Occipital lobe (tissue), 2 donors: ENCODE measurements around the gene CCL11. TPM values are rescaled to one million over a fixed set of nuclear protein-coding genes. Genes with fewer than 3 reads are reported as not detected.

Source experiments
- DNase-seq: peaks from one replicate; lab custom pipeline; 2025; lab: John Stamatoyannopoulos, UW
- total RNA-seq: library from RNA; depleted of rRNA; stranded (reverse); fragments of >200 nt; gene quantifications from one replicate; pipeline ENCODE4 v1.2.3, GENCODE V29; 2014

CCL11 gene
- total RNA-seq, 1 donor from 2014 or later = not detected

GRCh38 chr17:34257299-34257985 lies 28.1 kb upstream of the CCL11 start:
- no peak for DNase-seq

GRCh38 chr17:34257986-34258326 lies 27.6 kb upstream of the CCL11 start:
- DNase-seq = no peak

DNA sequence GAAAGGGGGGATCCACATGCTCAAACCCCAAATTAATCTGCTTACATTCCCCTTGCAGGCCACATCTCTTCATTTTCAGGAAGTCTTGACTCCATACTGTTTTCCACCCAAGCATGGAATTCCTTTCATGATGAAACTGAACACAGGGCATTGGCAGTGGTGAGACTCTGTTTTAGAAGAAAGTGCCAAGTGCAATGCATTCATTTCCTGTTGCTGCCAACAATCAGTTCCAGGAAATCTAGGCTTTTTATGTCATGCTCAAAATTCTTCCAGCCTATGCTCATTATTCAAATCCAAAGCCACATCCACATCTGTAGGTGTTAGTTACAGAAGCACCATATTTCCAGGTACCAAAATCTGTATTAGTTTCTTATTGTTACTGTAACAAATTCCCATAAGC lies 26.4 kb upstream of the CCL11 start:
- DNase-seq = no peak

DNA sequence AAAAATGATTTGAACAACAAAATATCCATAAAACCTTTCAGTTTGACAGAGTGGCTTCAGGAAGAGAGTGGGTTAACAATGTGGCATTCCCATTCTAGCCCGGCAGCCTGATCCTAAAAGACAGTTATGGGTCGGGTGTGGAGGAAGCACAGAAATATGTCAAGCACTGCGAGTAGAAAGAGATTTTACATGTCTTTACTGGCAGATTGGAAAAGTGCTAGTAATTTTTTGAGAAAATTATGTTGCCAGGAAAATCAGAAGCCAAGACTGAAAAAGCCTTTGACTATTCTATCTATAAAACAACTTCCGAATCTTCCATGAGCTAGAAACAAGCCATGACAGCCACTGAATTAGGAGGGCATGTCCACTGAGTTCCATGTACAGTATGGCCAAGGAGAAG lies 24.7 kb upstream of the CCL11 start:
- DNase-seq = no peak

DNA sequence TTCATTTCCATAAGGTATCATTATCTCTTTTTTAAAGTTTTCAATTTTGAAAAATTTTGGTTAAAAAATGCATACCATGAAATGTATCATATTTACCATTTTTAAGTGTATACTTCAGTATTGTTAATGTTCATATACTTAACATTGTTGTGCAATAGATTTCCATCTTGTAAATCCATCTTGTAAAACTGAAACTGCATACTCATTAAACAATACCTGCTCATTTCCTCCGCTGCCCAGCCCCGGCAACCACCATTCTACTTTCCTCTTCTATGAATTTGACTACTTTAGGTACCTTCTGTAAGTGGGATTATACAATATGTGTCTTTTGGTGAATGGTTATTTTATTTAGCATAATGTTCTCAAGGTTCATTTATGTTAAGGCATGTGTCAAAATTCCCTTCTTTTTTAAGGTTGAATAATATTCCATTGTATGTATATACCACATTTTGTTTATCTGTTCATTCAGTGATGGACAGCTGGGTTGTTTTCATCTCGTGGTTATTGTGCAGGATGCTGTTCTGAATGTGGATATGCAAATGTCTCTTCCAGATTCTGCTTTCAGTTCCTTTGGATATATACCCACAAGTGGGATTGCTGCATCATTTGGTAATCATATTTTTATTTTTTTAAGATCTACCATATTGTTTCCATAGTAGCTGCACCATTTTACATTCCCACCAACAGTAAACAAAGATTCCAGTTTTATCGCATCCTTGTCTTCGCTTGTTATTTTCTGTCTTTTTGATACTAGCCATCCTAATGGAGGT lies 23.8 kb upstream of the CCL11 start:
- no peak for DNase-seq

GRCh38 chr17:34265711-34266110 lies 19.8 kb upstream of the CCL11 start:
- no peak for DNase-seq

- DNase-seq = no peak
Observed at GRCh38 chr17:34269969-34270368, 15.6 kb upstream of the CCL11 start, which contains the start of gene CCL7. Gene CCL7, plus strand, starts transcription at chr17:34270221. Its CDS starts 70 bp downstream, at chr17:34270291.

DNA sequence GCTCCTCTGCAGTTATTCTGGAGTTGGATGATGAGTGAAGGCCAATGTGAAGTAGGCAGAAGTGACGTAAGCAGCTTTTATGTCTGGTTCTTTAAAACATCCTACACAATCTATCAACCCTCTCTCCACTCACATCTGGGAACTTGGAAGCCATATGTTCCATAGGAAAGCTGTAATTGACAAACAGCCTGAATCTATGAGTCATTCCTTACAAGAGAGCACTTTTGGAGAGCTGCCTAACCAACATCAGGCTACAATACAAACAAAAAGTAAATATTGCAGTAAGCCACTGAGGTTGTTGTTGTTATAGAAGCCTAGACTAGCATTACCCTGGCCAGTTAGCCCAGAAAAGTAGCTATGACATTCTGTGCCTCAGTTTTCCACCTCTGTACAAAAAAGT lies 9.7 kb upstream of the CCL11 start:
- no peak for DNase-seq

DNA sequence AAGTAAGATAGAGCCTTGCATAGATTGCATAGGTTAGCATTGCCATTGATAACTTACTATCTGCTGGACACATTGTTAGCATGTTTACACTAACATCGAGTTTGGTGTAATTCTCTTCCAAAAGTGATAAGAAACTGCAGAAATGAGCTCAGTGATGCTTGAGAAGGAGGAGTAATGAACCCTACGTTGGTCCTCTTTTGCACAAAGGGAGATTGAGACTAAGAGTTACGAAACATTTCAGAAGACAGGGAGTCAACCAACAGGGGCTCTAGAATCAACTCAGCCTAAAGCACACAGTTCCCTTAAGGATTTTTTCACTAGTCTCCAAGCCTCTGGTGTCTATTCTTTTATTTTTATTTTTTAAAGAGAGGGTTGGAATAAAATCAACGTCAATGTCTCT lies 8.7 kb upstream of the CCL11 start:
- DNase-seq = no peak

DNA sequence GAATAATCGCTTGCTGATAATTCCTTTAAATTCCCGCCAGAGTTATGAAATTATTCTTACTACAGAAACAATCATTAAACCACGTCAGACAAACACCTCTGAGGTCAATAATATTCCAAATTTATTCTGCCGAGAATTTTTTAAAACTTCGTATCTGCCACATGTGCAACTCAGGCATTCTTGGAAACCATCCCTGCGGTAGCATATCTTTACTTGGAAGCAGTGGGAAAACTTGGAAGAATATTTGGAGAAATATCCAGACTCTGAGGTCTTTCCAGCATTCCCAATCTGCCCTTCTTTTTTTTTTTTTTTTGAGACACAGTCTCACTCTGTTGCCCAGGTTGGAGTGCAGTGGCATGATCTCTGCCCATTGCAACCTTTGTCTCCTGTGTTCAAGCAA lies 2.0 kb upstream of the CCL11 start:
- DNase-seq = no peak

- no peak for DNase-seq
Observed at GRCh38 chr17:34287875-34288274, 2.3 kb downstream of the CCL11 start.

GRCh38 chr17:34290586-34290985 lies 5.0 kb downstream of the CCL11 start:
- no peak for DNase-seq

GRCh38 chr17:34291721-34292348 lies 6.3 kb downstream of the CCL11 start:
- no peak for DNase-seq

DNA sequence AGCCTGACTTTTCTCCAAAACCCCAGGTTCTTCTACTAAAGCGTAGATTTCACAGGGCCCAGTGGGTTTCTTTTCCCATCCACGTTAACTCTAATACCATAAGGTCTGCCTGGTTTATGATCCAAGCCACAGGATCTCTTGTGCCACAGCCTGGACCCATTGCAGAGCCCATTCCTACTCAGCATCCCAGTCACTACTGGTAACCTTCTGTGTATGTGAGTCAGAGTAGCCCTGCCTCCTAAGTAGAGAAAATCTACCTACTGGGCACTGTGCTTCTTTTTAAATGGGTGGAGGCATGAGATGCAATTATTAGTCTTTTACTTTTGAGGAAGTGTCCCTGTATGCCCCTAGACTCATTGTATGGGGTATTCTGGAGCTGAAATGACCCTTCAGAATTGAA lies 13.5 kb downstream of the CCL11 start:
- DNase-seq = no peak

DNA sequence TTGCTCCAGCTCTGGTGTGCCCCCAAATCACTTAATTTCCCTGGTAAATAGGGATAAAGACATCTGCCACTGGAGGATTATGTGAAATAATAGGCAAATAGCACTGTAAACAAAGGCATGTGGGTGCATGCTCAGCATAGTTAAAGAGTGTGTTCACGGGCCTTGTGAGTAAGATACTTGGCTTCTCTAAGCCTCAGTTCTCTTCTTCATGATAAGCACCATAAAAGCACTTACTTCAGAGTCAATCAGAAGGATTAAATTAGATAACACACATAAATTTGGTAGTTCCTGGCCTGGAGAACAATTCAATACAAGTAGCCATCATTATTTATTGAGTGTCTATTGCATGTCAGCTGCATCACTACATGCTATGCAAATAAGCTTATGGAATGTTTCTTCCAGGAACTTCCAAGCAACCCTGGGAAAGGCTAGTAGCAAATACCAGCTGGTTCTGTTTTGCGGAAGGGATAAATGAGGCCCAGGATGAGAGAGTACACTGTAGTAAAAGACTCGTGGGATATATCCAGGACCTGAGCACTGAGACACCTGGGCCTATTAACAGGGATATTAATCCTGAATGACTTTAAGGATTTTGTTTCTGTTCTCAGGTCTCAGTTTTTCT lies 14.5 kb downstream of the CCL11 start:
- no peak for DNase-seq

- DNase-seq = no peak
Observed at GRCh38 chr17:34300652-34301370, 15.3 kb downstream of the CCL11 start.

DNA sequence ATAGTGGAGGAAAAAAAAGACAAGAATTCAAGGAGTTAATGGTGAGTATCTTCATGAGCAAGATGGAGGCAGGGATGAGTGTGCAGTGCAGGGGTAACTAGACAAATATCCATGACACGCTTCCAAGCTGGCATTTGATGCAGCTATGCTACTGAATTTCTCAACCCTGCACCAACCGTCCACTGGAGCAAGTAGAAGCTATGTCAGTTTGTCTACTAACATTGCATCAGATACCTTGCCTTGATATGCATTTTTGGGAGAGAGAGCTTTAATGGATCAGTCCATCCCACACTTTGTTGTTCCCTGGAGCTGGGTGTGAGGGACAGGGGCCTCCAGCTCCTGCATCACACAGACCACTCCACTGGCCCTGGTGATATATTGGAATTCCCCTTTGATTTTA lies 16.4 kb downstream of the CCL11 start:
- DNase-seq = no peak

DNA sequence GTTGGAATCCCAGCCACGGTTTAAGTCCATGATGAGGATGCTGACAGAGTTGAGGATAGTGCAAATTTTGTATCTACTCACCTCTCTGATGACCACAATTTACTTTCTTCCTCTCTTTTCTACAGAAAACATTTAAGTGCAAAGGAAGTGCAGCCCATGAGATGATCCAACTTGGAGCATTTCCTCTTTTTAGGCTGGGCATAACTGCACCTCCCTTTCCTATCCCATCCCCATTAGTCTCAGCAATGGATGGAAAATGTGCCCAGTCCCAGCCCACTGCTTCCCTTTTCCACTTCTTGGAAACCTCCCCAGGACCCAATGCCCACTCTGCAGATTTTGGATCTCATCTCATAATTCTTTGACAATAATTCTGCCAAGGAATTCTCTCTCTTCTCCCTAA lies 17.1 kb downstream of the CCL11 start:
- no peak for DNase-seq

DNA sequence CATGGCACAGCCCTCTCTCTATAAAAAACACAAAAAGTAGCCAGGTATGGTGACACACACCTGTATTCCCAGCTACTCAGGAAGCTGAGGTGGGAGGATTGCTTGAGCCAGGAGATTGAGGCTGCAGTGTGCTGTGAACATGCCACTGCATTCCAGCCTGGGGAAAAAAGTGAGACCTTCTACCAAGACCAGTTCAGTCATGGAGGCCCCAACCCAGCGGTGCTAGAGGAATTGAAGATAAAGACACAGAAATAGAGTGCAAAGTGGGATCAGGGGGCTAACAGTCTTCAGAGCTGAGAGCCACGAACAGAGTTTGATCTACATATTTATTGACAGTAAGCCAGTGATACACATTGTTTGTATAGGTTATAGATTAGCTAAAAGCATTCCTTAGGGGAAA lies 18.1 kb downstream of the CCL11 start:
- no peak for DNase-seq

- no peak for DNase-seq
Observed at GRCh38 chr17:34305061-34305460, 19.5 kb downstream of the CCL11 start.

GRCh38 chr17:34305606-34306005 lies 20.1 kb downstream of the CCL11 start:
- no peak for DNase-seq

DNA sequence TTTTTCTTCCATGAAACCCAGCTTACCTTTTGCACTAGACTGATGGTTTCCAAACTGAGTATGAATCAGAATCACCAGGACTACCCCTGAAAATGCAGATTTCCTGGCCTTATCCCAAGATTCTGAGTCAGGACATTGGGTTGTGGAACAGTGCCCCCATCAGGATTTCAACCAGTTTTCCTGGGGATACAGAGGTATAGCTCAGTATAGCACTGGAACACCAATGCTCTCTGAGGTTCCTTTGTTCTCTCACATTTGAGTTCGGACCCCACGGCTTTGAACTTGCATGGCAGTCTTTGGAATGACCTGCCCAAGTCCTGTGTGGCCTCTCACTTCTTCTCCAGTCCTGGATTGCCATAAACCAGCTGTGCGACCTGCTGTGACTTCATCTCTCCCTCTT lies 20.9 kb downstream of the CCL11 start:
- DNase-seq = no peak
